Ishikawa (cell line): ENCODE data around the gene NMU.

Experiments used
- CEBPB ChIP-seq: IDR thresholded peaks from 2 replicates; pipeline ENCODE4 v1.6.1; 2012
- CREB1 ChIP-seq: IDR thresholded peaks from 2 replicates; pipeline ENCODE4 v1.6.1; 2012; ENCODE audit warnings: low read depth
- EGR1 ChIP-seq: IDR thresholded peaks from 2 replicates; pipeline ENCODE4 v1.6.1; 2012
- EP300 ChIP-seq: IDR thresholded peaks from 2 replicates; pipeline ENCODE4 v1.6.1; 2012; ENCODE audit warnings: borderline replicate concordance
- FOXM1 ChIP-seq: IDR thresholded peaks from 2 replicates; pipeline ENCODE4 v1.6.1; 2012; ENCODE audit warnings: low read depth, borderline replicate concordance
- MAX ChIP-seq: IDR thresholded peaks from 2 replicates; pipeline ENCODE4 v1.6.1; 2012
- NFIC ChIP-seq: IDR thresholded peaks from 2 replicates; pipeline ENCODE4 v1.6.1; 2012
- RAD21 ChIP-seq: IDR thresholded peaks from 2 replicates; pipeline ENCODE4 v1.6.1; 2012; ENCODE audit warnings: low read depth
- REST ChIP-seq: IDR thresholded peaks from 2 replicates; pipeline ENCODE4 v1.6.1; 2012; ENCODE audit warnings: low read depth, mild to moderate bottlenecking
- TAF1 ChIP-seq: IDR thresholded peaks from 2 replicates; pipeline ENCODE4 v1.6.1; 2012; ENCODE audit warnings: low read depth, mild to moderate bottlenecking
- TCF12 ChIP-seq: IDR thresholded peaks from 2 replicates; pipeline ENCODE4 v1.6.1; 2012; ENCODE audit warnings: low read depth
- TEAD4 ChIP-seq: IDR thresholded peaks from 2 replicates; pipeline ENCODE4 v1.6.1; 2012
- USF1 ChIP-seq: IDR thresholded peaks from 2 replicates; pipeline ENCODE4 v1.6.1; 2012
- YY1 ChIP-seq: IDR thresholded peaks from 2 replicates; pipeline ENCODE4 v1.6.1; 2012; ENCODE audit warnings: low read depth
- ZBTB7A ChIP-seq: IDR thresholded peaks from 2 replicates; pipeline ENCODE4 v1.6.1; 2012; ENCODE audit warnings: low read depth

NMU gene

GRCh38 chr4:55615008-55615407 is 21.1 kb downstream of the NMU start:
- no peak for TF ChIP-seq TEAD4
- no peak for TF ChIP-seq FOXM1
- TF ChIP-seq USF1: no peak
- TF ChIP-seq CEBPB: no peak

GRCh38 chr4:55613621-55614020 is 22.5 kb downstream of the NMU start:
- TF ChIP-seq REST: no peak
- no peak for TF ChIP-seq ZBTB7A
- TF ChIP-seq CREB1: no peak
- TF ChIP-seq NFIC: no peak

- TF ChIP-seq TCF12 (no peak), TEAD4 (0 out of 2 replicates have a peak, but pooled peaks have one; percentile 33)
Observed at GRCh38 chr4:55612341-55612740, 23.8 kb downstream of the NMU start.

GRCh38 chr4:55611358-55612059 is 24.6 kb downstream of the NMU start:
- TF ChIP-seq TCF12: no peak
- TF ChIP-seq CREB1: no peak
- no peak for TF ChIP-seq EGR1
- TF ChIP-seq EP300: no peak
- no peak for TF ChIP-seq MAX
- TF ChIP-seq RAD21: no peak
- no peak for TF ChIP-seq CEBPB
- no peak for TF ChIP-seq TEAD4
- TF ChIP-seq REST: no peak
- TF ChIP-seq ZBTB7A: no peak
- no peak for TF ChIP-seq NFIC
- TF ChIP-seq USF1: no peak
- TF ChIP-seq YY1: no peak
- TF ChIP-seq TAF1: no peak
- no peak for TF ChIP-seq FOXM1

GRCh38 chr4:55610381-55610780 is 25.7 kb downstream of the NMU start:
- TF ChIP-seq EP300 (no peak), ZBTB7A (no peak), TCF12 (no peak), USF1 (no peak), TEAD4 (no peak), CEBPB (no peak)

- no peak for TF ChIP-seq CREB1
- TF ChIP-seq EP300: peak; percentile 47
- no peak for TF ChIP-seq EGR1
- TF ChIP-seq MAX: 0 out of 2 replicates have a peak, but pooled peaks have one; percentile 32
- TF ChIP-seq FOXM1: peak; percentile 75
- no peak for TF ChIP-seq TCF12
- TF ChIP-seq RAD21: no peak
- peak; percentile 41; the same call in 1 of the 2 replicates for TF ChIP-seq CEBPB
- peak; percentile 52 for TF ChIP-seq TEAD4
- TF ChIP-seq ZBTB7A: no peak
- TF ChIP-seq YY1: no peak
- TF ChIP-seq NFIC: no peak; the same call in 1 of the 2 replicates
- TF ChIP-seq TAF1: no peak
Observed at GRCh38 chr4:55609393-55609866, 26.7 kb downstream of the NMU start.
